ENCODE data around the gene TMEM117. TPM values are rescaled to one million over a fixed set of nuclear protein-coding genes. Genes with fewer than 3 reads are reported as not detected.
A peak's percentile ranks its signal among the peaks of the same experiment; 100 is the strongest.

TMEM117 gene
- total RNA-seq: 10 to 100 TPM in 1 of 2 donors, 1 to 10 TPM in 1; 7.3 to 30.8 TPM

GRCh38 chr12:43835656-43836474 is at the start of gene TMEM117:
TMEM117 (plus strand) TSS chr12:43836081.
- no peaks in the 10 kb centered on the region for H3K9me3 ChIP-seq
- H3K4me1 ChIP-seq (ENCODE audit: control insufficient read depth in 1 of 2, low read depth in 2 of 2): peaks cover 10 to 17% of the 10 kb centered on the region in 2 donors
- ATAC-seq (ENCODE audit: insufficient number of reproducible peaks, low FRiP score, low read depth) (peak; percentile 73), DNase-seq (ENCODE audit: low spot score) (peak; percentile 13)
- no peak for TF ChIP-seq CTCF (IDR thresholded peaks at IDR 0.05)
- no peaks in the 10 kb centered on the region for H3K36me3 ChIP-seq
- peak within 1 kb of the TSS; percentile 90 for H3K4me3 ChIP-seq
- no peaks in the 10 kb centered on the region for H3K27me3 ChIP-seq (replicated peaks; ENCODE audit: insufficient read depth)
- H3K27ac ChIP-seq: peak within 1 kb of the TSS; percentile 82 to 98

GRCh38 chr12:43786899-43787693 is 48.8 kb upstream of the TMEM117 start:
- no peaks in the 10 kb centered on the region for H3K9me3 ChIP-seq
- ATAC-seq (ENCODE audit: insufficient number of reproducible peaks, low FRiP score, low read depth) (no peak), DNase-seq (ENCODE audit: low spot score) (no peak)
- no peak for TF ChIP-seq CTCF (IDR thresholded peaks at IDR 0.05)
- H3K27me3 ChIP-seq (replicated peaks; ENCODE audit: insufficient read depth): no peaks in the 10 kb centered on the region
- H3K4me3 ChIP-seq: no peak overlapping the region
- H3K36me3 ChIP-seq: peaks cover 11% of the 10 kb centered on the region
- no peaks in the 10 kb centered on the region for H3K4me1 ChIP-seq (ENCODE audit: control insufficient read depth in 1 of 2, low read depth in 2 of 2)
- H3K27ac ChIP-seq: no peak overlapping the region

- Histone ChIP-seq H3K9me3 (no peaks in the 10 kb centered on the region), H3K27me3 (replicated peaks; ENCODE audit: insufficient read depth) (no peaks in the 10 kb centered on the region), H3K4me1 (ENCODE audit: control insufficient read depth in 1 of 2, low read depth in 2 of 2) (no peaks in the 10 kb centered on the region), H3K27ac (no peak overlapping the region), H3K36me3 (peaks cover 9% of the 10 kb centered on the region), H3K4me3 (no peak overlapping the region)
- no peak for DNase-seq (ENCODE audit: low spot score)
- no peak for ATAC-seq (ENCODE audit: insufficient number of reproducible peaks, low FRiP score, low read depth)
- no peak for TF ChIP-seq CTCF (IDR thresholded peaks at IDR 0.05)
Observed at GRCh38 chr12:43789941-43790340, 45.9 kb upstream of the TMEM117 start.

GRCh38 chr12:43795716-43796280 is 40.1 kb upstream of the TMEM117 start:
- H3K27me3 ChIP-seq (replicated peaks; ENCODE audit: insufficient read depth): no peaks in the 10 kb centered on the region
- DNase-seq (ENCODE audit: low spot score): no peak
- H3K4me3 ChIP-seq: no peak overlapping the region
- H3K4me1 ChIP-seq (ENCODE audit: control insufficient read depth in 1 of 2, low read depth in 2 of 2): no peaks in the 10 kb centered on the region
- no peak for TF ChIP-seq CTCF (IDR thresholded peaks at IDR 0.05)
- ATAC-seq (ENCODE audit: insufficient number of reproducible peaks, low FRiP score, low read depth): no peak
- H3K36me3 ChIP-seq: peaks cover 20% of the 10 kb centered on the region
- no peaks in the 10 kb centered on the region for H3K9me3 ChIP-seq
- no peak overlapping the region for H3K27ac ChIP-seq
